Fibroblast of the aortic adventitia (primary cell): ENCODE results near the gene ZBTB47. TPM values are rescaled to one million over a fixed set of nuclear protein-coding genes. Genes with fewer than 3 reads are reported as not detected.

Experiments used
- DNase-seq: peaks from one replicate; pipeline ENCODE4 v3.0.0-alpha.2; 2010; ENCODE audit warnings: low read depth
- H3K4me3 ChIP-seq: 2 replicates; pipeline ENCODE4 v1.5.1; 2011; ENCODE audit warnings: low read depth, mild to moderate bottlenecking, control low read depth, low read length, moderate library complexity
- total RNA-seq: library from RNA; depleted of rRNA; stranded (reverse); fragments of >200 nt; gene quantifications from 2 replicates; pipeline ENCODE4 v1.2.3, GENCODE V29; 2012; ENCODE audit warnings: low replicate concordance
- TF ChIP-seq, protein P1 (sequence below): IDR thresholded peaks from 2 replicates; pipeline ENCODE4 v1.5.1; 2011; ENCODE audit warnings: mild to moderate bottlenecking, low read length, control low read depth, inconsistent platforms; ENCODE audit not compliant: insufficient read depth

The ZBTB47 gene
- total RNA-seq, 1 donor, result 41.8 TPM

DNA sequence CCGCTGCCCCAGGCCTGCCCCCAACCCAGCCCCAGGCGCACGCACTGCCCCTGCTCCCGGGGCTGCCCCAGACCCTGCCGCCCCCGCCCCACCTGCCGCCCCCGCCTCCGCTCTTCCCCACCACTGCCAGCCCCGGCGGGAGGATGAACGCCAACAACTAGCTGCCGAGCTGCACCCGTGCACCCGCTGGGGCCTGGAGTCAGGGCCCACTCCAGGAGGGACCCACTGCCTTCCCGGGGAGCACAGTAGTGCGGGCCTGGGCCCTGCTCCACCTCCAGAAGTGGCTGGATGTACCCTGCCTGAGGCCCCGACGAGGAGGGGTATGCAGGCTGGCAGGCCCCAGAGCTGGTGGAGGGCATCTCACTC, 10.9 kb downstream of the ZBTB47 start:
- TF ChIP-seq, protein P1, sequence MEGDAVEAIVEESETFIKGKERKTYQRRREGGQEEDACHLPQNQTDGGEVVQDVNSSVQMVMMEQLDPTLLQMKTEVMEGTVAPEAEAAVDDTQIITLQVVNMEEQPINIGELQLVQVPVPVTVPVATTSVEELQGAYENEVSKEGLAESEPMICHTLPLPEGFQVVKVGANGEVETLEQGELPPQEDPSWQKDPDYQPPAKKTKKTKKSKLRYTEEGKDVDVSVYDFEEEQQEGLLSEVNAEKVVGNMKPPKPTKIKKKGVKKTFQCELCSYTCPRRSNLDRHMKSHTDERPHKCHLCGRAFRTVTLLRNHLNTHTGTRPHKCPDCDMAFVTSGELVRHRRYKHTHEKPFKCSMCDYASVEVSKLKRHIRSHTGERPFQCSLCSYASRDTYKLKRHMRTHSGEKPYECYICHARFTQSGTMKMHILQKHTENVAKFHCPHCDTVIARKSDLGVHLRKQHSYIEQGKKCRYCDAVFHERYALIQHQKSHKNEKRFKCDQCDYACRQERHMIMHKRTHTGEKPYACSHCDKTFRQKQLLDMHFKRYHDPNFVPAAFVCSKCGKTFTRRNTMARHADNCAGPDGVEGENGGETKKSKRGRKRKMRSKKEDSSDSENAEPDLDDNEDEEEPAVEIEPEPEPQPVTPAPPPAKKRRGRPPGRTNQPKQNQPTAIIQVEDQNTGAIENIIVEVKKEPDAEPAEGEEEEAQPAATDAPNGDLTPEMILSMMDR, result no peak

DNA sequence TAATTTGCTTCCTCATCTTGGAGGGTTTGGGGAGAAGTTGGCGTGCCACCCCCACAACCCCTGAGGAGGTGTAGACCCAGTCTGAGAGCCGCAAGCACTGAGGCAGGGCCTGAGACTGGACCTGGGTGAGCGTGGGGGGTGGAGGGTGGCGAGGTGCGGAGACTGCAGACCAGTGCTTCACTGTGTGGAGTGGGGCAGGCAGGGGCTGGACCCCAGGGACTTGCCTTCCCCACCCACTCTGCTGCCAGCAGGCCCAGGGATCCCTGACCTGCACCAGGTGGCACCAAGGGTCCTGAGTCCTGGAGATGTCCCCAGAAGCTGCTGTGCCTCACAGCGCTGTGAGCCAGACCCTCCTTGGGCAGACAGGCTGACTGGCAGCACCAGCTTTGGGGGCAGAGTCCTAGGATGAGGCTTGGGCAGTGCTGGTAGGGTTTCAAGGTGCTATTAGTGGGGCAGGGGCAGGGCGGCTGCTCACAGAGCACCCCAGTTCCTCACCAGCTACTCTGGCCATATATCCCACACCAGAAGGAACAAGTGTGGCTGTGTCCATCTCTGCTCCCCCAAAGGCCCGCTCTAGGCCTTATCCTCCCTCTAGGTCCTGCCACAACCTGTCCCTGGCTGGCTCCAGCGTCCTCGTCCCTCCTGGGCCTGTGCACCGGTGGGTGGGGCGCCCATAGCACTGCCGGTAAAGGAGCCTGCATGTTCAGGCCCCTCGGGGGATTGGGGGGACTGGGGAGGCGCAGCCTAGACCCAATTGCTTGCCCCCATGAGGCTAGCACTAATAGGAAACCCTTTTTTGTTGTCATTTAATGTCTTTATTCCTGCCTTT, 11.8 kb downstream of the ZBTB47 start:
- TF ChIP-seq, protein P1, result no peak
- DNase-seq, result no peak
- H3K4me3 ChIP-seq, result no peak overlapping the region

More for the DNA sequence above, 10.9 kb downstream of the ZBTB47 start:
- H3K4me3 ChIP-seq, result no peak overlapping the region
- no peak for DNase-seq

DNA sequence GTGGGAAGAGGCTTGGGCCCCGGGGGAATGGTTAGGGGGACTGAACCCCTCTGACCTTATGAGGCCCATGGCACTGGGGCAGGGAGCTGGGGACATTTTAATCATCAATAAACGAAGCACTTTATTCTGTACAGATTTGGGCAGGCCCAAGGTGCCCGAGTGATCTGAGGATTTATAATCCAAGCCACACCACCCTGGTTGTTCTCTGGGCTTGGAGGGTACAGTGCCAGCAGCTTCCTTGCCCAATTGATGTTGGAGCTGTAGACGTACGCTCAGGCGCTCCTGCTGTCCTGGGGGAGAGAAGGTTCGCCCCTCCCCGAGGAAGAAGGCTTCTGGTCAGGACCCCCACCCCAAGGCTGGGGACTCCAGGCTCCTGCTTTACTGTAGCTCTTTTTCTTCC, 12.5 kb downstream of the ZBTB47 start:
- no peak for DNase-seq

DNA sequence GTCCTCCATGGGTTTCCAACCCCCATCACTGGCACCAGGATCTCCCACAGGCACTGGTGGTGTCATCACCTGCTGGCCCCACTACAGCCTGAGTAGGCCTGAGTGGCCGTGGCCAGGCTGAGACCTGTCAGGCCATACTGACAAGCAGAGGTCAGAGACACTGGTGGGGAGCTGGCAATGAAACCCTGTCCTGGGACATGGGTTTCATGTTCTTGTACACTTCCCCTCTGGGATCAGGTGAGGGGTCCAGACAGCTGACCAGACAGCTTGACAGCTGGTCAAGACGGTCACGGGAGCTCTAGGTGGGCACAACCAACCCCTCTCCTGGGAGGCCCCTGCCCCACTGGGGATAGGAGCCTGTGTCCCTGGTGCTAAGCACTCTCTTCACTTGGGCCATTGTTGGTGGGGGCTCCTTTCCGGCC, 13.1 kb downstream of the ZBTB47 start:
- no peak for DNase-seq
- TF ChIP-seq, protein P1, result no peak
- H3K4me3 ChIP-seq, result no peak overlapping the region

More for the DNA sequence above, 12.5 kb downstream of the ZBTB47 start:
- no peak overlapping the region for H3K4me3 ChIP-seq
- TF ChIP-seq, protein P1, result no peak

DNA sequence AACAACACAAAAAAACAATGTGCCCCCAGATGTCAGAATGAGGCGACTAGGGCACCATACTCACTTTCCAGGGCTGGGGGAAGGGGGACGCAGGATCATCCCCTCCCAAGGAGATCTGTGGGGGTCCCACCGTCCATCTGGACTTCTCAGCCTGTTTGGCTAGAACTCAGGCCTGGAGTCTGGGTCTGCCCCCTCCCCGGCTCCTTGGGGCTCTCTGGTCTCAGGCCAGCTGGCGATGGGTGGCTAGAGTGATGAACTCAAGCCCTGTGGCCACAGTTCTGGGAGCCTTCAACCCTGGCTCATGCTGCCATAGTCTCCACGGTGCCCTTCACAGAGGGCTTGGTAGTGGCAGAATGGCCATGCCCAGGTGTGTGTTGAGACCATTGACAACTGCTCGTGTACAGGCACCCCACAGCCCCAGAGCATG, 13.6 kb downstream of the ZBTB47 start:
- TF ChIP-seq, protein P1, result no peak
- H3K4me3 ChIP-seq, result no peak overlapping the region
- DNase-seq, result no peak

DNA sequence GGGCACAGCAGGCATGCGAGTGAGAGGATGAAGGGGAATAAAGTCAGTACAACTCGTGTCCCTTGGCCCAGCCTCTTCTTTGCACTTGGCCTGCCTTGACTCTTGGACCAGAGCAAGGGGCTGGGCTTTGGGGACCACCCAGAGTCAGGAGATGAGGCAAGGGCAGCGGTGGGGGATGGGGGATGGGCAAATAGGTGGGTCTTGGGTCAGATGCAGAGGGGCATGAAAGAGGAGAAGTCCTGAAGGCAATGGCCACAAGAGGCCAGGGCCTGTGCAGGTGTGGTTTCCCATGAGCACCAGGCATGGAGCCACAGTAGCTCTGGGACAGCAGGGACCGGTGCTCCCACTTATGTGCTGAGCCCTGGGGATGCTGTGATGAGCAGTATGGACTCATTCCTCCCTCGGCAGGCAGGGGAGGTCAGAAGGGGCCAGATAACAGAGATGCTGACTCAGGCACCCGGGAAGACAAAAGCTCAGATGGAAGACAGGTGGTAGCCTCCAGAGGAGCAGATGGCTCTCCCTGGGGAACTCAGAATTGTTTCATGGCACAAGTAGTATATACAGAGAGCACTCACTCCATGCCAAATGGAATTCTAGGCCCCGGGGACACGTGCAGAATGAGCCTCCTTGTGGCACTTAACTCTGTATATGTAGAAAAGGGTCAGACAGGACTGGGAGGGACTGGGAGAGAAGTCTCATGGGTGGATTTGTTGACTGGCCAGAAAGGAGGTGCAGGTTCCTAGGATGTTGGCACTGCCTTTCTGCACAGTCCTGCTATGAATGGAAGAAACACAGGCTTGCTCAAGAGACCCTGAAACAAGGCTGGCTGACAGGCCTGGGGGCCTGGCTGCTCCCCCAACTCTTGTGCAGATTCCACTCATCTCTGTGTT, 14.3 kb downstream of the ZBTB47 start:
- TF ChIP-seq, protein P1, result no peak
- H3K4me3 ChIP-seq, result no peak overlapping the region
- peak; percentile 20 for DNase-seq
